Fibroblast of skin of right quadriceps (primary cell): ENCODE results near the gene GALNT12.
A peak's percentile ranks its signal among the peaks of the same experiment; 100 is the strongest.

Experiments
- DNase-seq: peaks from one replicate; pipeline ENCODE4 v3.0.0-alpha.2; 2013

Gene GALNT12

DNA sequence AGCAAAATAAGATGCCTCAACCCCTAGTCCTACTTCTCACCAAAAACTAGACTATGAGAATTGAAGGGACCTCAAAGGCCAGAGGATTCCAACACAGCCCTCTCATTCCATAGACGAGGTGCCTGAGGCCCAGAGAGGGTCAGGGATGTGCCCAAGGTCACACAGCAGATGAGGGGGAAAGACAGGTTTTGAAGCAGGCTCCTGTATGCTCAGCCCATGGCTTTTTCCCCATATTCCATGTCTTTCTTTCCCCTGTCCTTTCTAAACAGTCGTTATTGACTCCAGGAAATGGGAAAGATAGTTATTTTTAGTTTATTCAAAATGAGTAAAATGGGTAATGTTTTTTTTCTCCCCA is 75.1 kb downstream of the GALNT12 start:
- DNase-seq = no peak

DNA sequence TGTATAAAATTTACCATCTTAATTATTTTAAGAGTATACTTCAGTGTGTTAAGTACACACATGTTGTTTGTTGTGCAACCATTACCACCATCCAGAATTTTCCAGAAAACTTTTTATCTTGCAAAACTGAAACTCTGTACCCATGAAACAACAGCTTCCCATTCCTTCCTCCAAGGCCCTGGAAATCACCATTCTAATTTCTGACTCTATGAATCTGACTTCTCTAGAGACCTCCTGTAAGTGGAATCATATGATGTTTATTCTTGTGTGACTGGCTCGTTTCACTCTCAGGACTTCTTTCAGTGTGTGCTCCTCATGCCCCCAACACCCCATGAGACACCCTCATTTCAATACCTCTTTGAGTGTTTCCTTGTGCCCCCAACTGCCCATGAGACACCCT is 75.8 kb downstream of the GALNT12 start:
- DNase-seq = no peak

- no peak for DNase-seq
Observed at GRCh38 chr9:98884849-98885248, 77.4 kb downstream of the GALNT12 start.

- DNase-seq = no peak
Observed at GRCh38 chr9:98885575-98886295, 78.3 kb downstream of the GALNT12 start.

- no peak for DNase-seq
Observed at GRCh38 chr9:98886691-98887229, 79.3 kb downstream of the GALNT12 start.

DNA sequence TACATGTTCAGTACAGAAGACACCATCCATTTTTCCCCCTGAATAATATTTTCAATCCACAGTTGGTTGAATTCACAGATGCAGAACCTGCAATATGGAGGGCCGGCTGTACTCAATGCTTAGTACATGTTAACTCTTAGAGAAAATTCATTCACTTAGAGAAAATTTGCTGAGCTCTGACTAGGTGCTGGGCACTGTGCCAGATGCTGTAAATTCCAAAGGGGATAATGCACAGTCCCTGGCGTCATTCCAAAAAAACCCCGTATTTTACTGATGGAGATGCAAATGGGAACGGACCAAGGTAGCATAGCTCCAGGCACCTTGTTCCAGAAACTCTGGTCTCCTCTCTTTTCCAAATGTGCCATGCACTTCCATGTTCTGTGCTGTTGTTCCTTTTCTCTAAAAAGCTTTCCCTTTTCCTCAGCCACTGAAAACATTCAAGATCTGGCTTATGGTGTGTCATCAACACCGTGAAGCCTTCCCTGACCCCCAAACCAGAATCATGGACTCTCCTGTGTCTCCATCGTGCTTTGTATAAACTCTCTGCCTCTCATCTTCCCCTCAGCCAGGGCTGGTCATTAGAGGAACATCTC is 80.5 kb downstream of the GALNT12 start:
- DNase-seq = peak; percentile 75

DNA sequence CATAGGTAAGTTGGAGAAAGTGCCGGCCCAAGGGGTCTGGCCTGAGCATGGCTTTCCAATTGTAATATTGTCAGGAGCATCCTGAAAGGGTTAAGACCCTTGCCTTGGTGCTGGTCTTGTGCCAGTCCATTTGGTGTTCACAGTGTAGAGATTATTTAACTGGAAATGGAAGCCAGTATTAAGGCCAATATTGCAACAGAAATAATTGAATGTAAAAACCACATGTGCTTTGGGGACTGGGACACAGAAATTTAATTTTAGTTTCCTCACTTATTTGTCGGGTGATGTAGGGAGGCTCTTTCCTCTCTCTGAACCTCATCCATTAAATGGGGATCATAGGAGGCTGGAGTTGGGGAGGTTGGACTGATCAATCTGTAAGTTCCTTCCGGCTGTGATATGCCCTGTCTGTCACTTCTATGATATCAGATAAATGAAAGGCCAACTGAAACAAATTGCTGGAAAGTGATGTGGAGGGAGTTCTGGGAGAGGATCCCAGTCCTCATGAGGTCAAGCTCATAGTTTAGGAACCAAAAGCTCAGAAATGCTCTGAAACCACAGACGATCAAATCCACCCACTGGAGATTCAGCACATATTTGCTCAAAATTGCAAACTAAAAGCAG is 81.4 kb downstream of the GALNT12 start:
- DNase-seq = peak; percentile 43

- no peak for DNase-seq
Observed at GRCh38 chr9:98890256-98890655, 82.8 kb downstream of the GALNT12 start.

GRCh38 chr9:98892288-98892687 is 84.8 kb downstream of the GALNT12 start:
- peak; percentile 31 for DNase-seq

DNA sequence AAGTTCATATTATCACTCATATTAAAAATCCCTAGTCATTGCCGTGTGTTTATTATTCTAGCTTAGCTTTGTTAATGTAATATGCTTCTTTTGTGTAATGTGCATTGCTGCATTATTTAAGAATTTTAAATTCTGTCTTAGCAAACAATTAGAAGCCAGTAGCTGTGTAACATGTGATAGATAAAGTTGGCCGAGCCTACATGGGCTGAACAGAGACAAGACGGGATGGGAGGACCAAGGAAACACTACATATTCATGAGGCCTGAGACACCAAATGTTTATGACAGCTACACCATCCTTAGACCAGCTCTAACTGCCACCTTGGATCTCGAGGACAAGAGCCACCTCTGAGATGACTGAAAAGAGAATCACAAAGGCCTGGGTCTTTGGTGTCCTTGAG is 85.2 kb downstream of the GALNT12 start:
- no peak for DNase-seq

- DNase-seq = no peak
Observed at GRCh38 chr9:98894171-98894570, 86.7 kb downstream of the GALNT12 start.

- DNase-seq = no peak
Observed at GRCh38 chr9:98894761-98895160, 87.3 kb downstream of the GALNT12 start.

GRCh38 chr9:98896632-98897031 is 89.2 kb downstream of the GALNT12 start:
- no peak for DNase-seq

DNA sequence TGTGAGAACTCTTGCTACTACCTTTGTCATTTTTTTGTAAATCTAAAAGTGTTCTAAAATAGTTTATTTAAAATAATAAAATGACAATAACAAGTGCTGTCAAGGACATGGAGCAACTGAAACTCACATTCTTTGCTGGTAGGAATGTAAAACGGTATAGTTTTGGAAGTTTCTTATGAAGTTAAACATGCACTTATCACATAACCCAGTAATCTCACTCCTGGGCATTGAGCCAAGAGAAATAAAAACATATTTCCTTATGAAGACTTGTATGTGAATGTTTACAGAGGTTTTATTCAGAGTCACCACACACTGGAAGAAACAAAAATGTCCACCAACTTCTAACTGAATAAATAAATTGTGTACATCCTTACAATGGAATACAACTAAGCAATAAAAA is 90.3 kb downstream of the GALNT12 start:
- DNase-seq = peak; percentile 54

DNA sequence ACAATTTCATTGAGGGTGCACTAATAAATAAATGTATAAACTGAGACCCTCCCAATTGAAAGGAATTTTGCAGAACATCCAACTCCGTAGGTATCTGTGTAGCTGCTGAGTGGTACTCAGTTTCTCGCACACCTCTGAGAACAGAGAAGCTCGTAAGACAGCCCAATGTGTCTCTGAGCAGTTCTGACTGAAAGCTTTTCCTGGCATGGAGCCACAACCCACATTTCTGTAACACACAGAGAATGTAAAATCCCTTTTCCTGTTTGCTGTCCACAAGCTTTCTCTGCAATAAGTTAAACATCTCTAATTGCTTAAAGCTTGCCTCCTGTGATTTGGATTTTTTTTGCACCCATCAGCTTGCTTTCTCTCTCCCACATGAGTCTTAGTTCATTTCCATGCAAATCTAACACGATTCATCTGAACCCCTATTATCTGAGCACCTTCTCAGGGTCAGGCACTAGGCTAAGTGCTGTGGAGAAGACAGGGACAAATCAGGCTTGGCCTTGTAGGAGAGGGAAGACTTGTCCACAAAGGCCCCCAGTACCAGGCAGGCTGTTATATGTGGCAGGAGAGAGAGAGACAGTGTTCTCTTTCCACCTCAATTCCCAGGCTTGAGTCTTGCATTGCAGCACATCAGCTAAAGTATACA is 92.1 kb downstream of the GALNT12 start:
- DNase-seq = peak; percentile 96
